ENCODE measurements around the gene TRIAP1. TPM values are rescaled to one million over a fixed set of nuclear protein-coding genes. Genes with fewer than 3 reads are reported as not detected.

Gene TRIAP1
- total RNA-seq, 1 donor from 2014 or later, result 16.1 TPM

Other genes starting within 250 kb of the TRIAP1 start
- 1,053 TPM for gene RPLP0, start 245.3 kb downstream of the TRIAP1 start, total RNA-seq
- gene PXN, start 180.7 kb downstream of the TRIAP1 start, total RNA-seq, result 119 TPM
- 5,171 TPM for gene RNU4-2, start 154.5 kb downstream of the TRIAP1 start, total RNA-seq
- gene RNU4-1, start 153.1 kb downstream of the TRIAP1 start, total RNA-seq, result 1,216 TPM
- gene SIRT4, start 144.1 kb downstream of the TRIAP1 start, total RNA-seq, result 3.8 TPM
- 4.7 TPM for gene PLA2G1B, start 118.6 kb downstream of the TRIAP1 start, total RNA-seq
- 2.6 TPM for gene MSI1, start 77.2 kb downstream of the TRIAP1 start, total RNA-seq
- 375 TPM for gene COX6A1, start 8.3 kb downstream of the TRIAP1 start, total RNA-seq
- gene GATC, start 60 bp upstream of the TRIAP1 start, total RNA-seq, result 30.2 TPM
- 134 TPM for gene SRSF9, start 23.4 kb upstream of the TRIAP1 start, total RNA-seq
- 393 TPM for gene DYNLL1, start 49.7 kb upstream of the TRIAP1 start, total RNA-seq
- gene COQ5, start 82.8 kb upstream of the TRIAP1 start, total RNA-seq, result 31.6 TPM
- 195 TPM for gene RNF10, start 88.0 kb upstream of the TRIAP1 start, total RNA-seq
- gene POP5, start 135.0 kb upstream of the TRIAP1 start, total RNA-seq, result 50.9 TPM
- gene CABP1, start 194.2 kb upstream of the TRIAP1 start, total RNA-seq, result 2.3 TPM
- gene MLEC, start 240.8 kb upstream of the TRIAP1 start, total RNA-seq, result 335 TPM

Data from mucosa of gallbladder (tissue), 1 donor.